ENCODE measurements around the gene RAB31.

The RAB31 gene

GRCh38 chr18:9774150-9774549 lies 66.0 kb downstream of the RAB31 start:
- no peak for TF ChIP-seq CTCF (IDR thresholded peaks at IDR 0.05; ENCODE audit: control extremely low read depth, extremely low read depth, low read depth, missing control alignments)
- no peak for DNase-seq (ENCODE audit: extremely low spot score)
- ChIA-PET CTCF (interaction anchor here (1.2 to 1.3 kb wide), 2 partner anchors 18 to 22 kb away, joined by 3 read pairs; no protein-coding TSS in a partner anchor), POLR2A (interaction anchor here (0.6 kb wide), 1 partner anchor 940 kb away, joined by 3 read pairs; no protein-coding TSS in a partner anchor)

GRCh38 chr18:9775178-9775577 lies 67.1 kb downstream of the RAB31 start:
- no peak for TF ChIP-seq CTCF (IDR thresholded peaks at IDR 0.05; ENCODE audit: control extremely low read depth, extremely low read depth, low read depth, missing control alignments)
- DNase-seq (ENCODE audit: extremely low spot score): no peak
- POLR2A ChIA-PET: no interaction called here
- CTCF ChIA-PET: no interaction called here

GRCh38 chr18:9779630-9780029 lies 71.5 kb downstream of the RAB31 start:
- TF ChIP-seq CTCF (IDR thresholded peaks at IDR 0.05; ENCODE audit: control extremely low read depth, extremely low read depth, low read depth, missing control alignments): no peak
- POLR2A ChIA-PET: no interaction called here
- CTCF ChIA-PET: interaction anchor here (1.4 kb wide), 1 partner anchor 9 kb away, joined by 4 read pairs; no protein-coding TSS in a partner anchor
- DNase-seq (ENCODE audit: extremely low spot score): no peak

- CTCF ChIA-PET: interaction anchor here (1.2 kb wide), 1 partner anchor 10 kb away, joined by 3 read pairs; no protein-coding TSS in a partner anchor
- no peak for TF ChIP-seq CTCF (IDR thresholded peaks at IDR 0.05; ENCODE audit: control extremely low read depth, extremely low read depth, low read depth, missing control alignments)
- POLR2A ChIA-PET: no interaction called here
- DNase-seq (ENCODE audit: extremely low spot score): no peak
Observed at GRCh38 chr18:9782073-9782857, 74.2 kb downstream of the RAB31 start.

GRCh38 chr18:9786631-9787030 lies 78.5 kb downstream of the RAB31 start:
- DNase-seq (ENCODE audit: extremely low spot score): no peak
- ChIA-PET CTCF (no interaction called here), POLR2A (no interaction called here)
- no peak for TF ChIP-seq CTCF (IDR thresholded peaks at IDR 0.05; ENCODE audit: control extremely low read depth, extremely low read depth, low read depth, missing control alignments)

GRCh38 chr18:9787036-9787435 lies 78.9 kb downstream of the RAB31 start:
- POLR2A ChIA-PET: no interaction called here
- CTCF ChIA-PET: no interaction called here
- no peak for TF ChIP-seq CTCF (IDR thresholded peaks at IDR 0.05; ENCODE audit: control extremely low read depth, extremely low read depth, low read depth, missing control alignments)
- DNase-seq (ENCODE audit: extremely low spot score): no peak
